SK-N-SH treated with all-trans-retinoic acid at 6 μM for 48 hours (cell line): ENCODE data around the gene ANAPC2.

ENCODE experiments used
- ATAC-seq: fragments of 200-7000 bp; cut with Tn5 transposase; 3 replicates; pipeline ENCODE4 v1.9.1; 2020; ENCODE audit warnings: mild to moderate bottlenecking, moderate library complexity
- ARNTL ChIP-seq: fragments of 450-650 bp; formaldehyde crosslinking; IDR thresholded peaks from 2 replicates; pipeline ENCODE4 v1.5.0; 2020; ENCODE audit warnings: low read depth, mild to moderate bottlenecking, moderate library complexity, borderline replicate concordance
- BACH2 ChIP-seq: fragments of 250-450 bp; sonication (Bioruptor Pico); IDR thresholded peaks from 2 replicates; pipeline ENCODE4 v1.9.0; 2021; ENCODE audit warnings: mild to moderate bottlenecking, borderline replicate concordance
- CREB5 ChIP-seq: fragments of 250-450 bp; sonication (Bioruptor Pico); IDR thresholded peaks from 2 replicates; pipeline ENCODE4 v1.5.1; 2020; ENCODE audit warnings: low read depth, mild to moderate bottlenecking, moderate library complexity
- CSDC2 ChIP-seq: fragments of 250-450 bp; sonication (Bioruptor Pico); IDR thresholded peaks from 2 replicates; pipeline ENCODE4 v1.5.0; 2020; ENCODE audit warnings: mild to moderate bottlenecking, moderate library complexity
- CSRNP3 ChIP-seq: fragments of 250-450 bp; sonication (Bioruptor Pico); IDR thresholded peaks from 2 replicates; pipeline ENCODE4 v1.5.1; 2021; ENCODE audit warnings: mild to moderate bottlenecking, moderate library complexity
- ESRRG ChIP-seq: fragments of 250-450 bp; sonication (Bioruptor Pico); IDR thresholded peaks from 2 replicates; pipeline ENCODE4 v1.6.1; 2021; ENCODE audit warnings: mild to moderate bottlenecking
- GLIS3 ChIP-seq: fragments of 250-450 bp; sonication (Bioruptor Pico); IDR thresholded peaks from 2 replicates; pipeline ENCODE4 v1.5.0; 2020; ENCODE audit warnings: mild to moderate bottlenecking, moderate library complexity
- ISL1 ChIP-seq: fragments of 250-450 bp; sonication (Bioruptor Pico); IDR thresholded peaks from 2 replicates; pipeline ENCODE4 v2.1.2; 2022; ENCODE audit warnings: mild to moderate bottlenecking, moderate library complexity
- OSR1 ChIP-seq: fragments of 250-450 bp; sonication (Bioruptor Pico); IDR thresholded peaks from 2 replicates; pipeline ENCODE4 v1.8.0; 2022; ENCODE audit warnings: moderate library complexity, mild to moderate bottlenecking, inconsistent platforms
- PATZ1 ChIP-seq: fragments of 250-450 bp; sonication (Bioruptor Pico); IDR thresholded peaks from 2 replicates; pipeline ENCODE4 v1.8.0; 2020; ENCODE audit warnings: mild to moderate bottlenecking, moderate library complexity, borderline replicate concordance
- PPARA ChIP-seq: fragments of 250-450 bp; sonication (Bioruptor Pico); IDR thresholded peaks from 2 replicates; pipeline ENCODE4 v1.5.0; 2020; ENCODE audit warnings: mild to moderate bottlenecking, borderline replicate concordance
- RARB ChIP-seq: fragments of 250-450 bp; sonication (Bioruptor Pico); IDR thresholded peaks from 2 replicates; pipeline ENCODE4 v1.8.0; 2021; ENCODE audit warnings: mild to moderate bottlenecking, moderate library complexity
- SNAI2 ChIP-seq: fragments of 250-450 bp; sonication (Bioruptor Pico); IDR thresholded peaks from 2 replicates; pipeline ENCODE4 v1.5.0; 2020; ENCODE audit warnings: mild to moderate bottlenecking, moderate library complexity
- TCF4 ChIP-seq: fragments of 250-450 bp; sonication (Bioruptor Pico); IDR thresholded peaks from 2 replicates; pipeline ENCODE4 v1.8.0; 2021; ENCODE audit warnings: mild to moderate bottlenecking, moderate library complexity, borderline replicate concordance
- TSHZ2 ChIP-seq: fragments of 250-450 bp; sonication (Bioruptor Pico); IDR thresholded peaks from 2 replicates; pipeline ENCODE4 v1.5.0; 2020; ENCODE audit warnings: mild to moderate bottlenecking, moderate library complexity
- ZC3H10 ChIP-seq: fragments of 250-450 bp; sonication (Bioruptor Pico); IDR thresholded peaks from 2 replicates; pipeline ENCODE4 v1.5.1; 2021; ENCODE audit warnings: mild to moderate bottlenecking, moderate library complexity
- ZFP3 ChIP-seq: fragments of 250-450 bp; sonication (Bioruptor Pico); IDR thresholded peaks from 2 replicates; pipeline ENCODE4 v1.5.0; 2020; ENCODE audit warnings: mild to moderate bottlenecking, moderate library complexity
- ZNF565 ChIP-seq: fragments of 450-650 bp; formaldehyde crosslinking; conservative IDR thresholded peaks from 2 replicates; pipeline ENCODE4 v1.5.0; 2020; ENCODE audit warnings: low read depth, mild to moderate bottlenecking, moderate library complexity
- ZNF70 ChIP-seq: fragments of 450-650 bp; formaldehyde crosslinking; IDR thresholded peaks from 2 replicates; pipeline ENCODE4 v1.5.0; 2020; ENCODE audit warnings: mild to moderate bottlenecking, moderate library complexity
- ZNF8 ChIP-seq: fragments of 450-650 bp; formaldehyde crosslinking; IDR thresholded peaks from 2 replicates; pipeline ENCODE4 v1.5.0; 2020; ENCODE audit warnings: mild to moderate bottlenecking, moderate library complexity

Gene ANAPC2

GRCh38 chr9:137174722-137175293, 13.6 kb downstream of the ANAPC2 start:
- ATAC-seq, result no peak
- TF ChIP-seq ARNTL (no peak), CSRNP3 (no peak), GLIS3 (CRISPR knock-in tag) (no peak), TSHZ2 (CRISPR knock-in tag) (no peak), ESRRG (CRISPR knock-in tag) (no peak), PPARA (CRISPR knock-in tag) (no peak), ZNF8 (CRISPR knock-in tag) (no peak), PATZ1 (CRISPR knock-in tag) (no peak), SNAI2 (no peak), ZFP3 (CRISPR knock-in tag) (no peak), ISL1 (CRISPR knock-in tag) (no peak)

- peak; percentile 4; the same call in 2 of the 3 replicates for ATAC-seq
- TF ChIP-seq TCF4 (CRISPR knock-in tag), result no peak
- no peak for TF ChIP-seq ZNF70 (CRISPR knock-in tag)
- no peak for TF ChIP-seq CREB5 (CRISPR knock-in tag)
- no peak for TF ChIP-seq BACH2 (CRISPR knock-in tag)
- no peak for TF ChIP-seq ZNF8 (CRISPR knock-in tag)
- no peak for TF ChIP-seq ESRRG (CRISPR knock-in tag)
- no peak for TF ChIP-seq RARB (CRISPR knock-in tag)
- TF ChIP-seq OSR1 (CRISPR knock-in tag), result no peak
- TF ChIP-seq ZC3H10, result no peak
- TF ChIP-seq PATZ1 (CRISPR knock-in tag), result no peak
- TF ChIP-seq GLIS3 (CRISPR knock-in tag), result no peak
- no peak for TF ChIP-seq CSDC2
- no peak for TF ChIP-seq ZFP3 (CRISPR knock-in tag)
- TF ChIP-seq ARNTL, result no peak
- no peak for TF ChIP-seq PPARA (CRISPR knock-in tag)
- TF ChIP-seq TSHZ2 (CRISPR knock-in tag), result no peak
- no peak for TF ChIP-seq ZNF565 (CRISPR knock-in tag)
- TF ChIP-seq, all 23 proteins: peak for 0
Measured at GRCh38 chr9:137173796-137174664, 14.3 kb downstream of the ANAPC2 start.
